ENCODE data around the gene PSMD2.

GRCh38 chr3:184314700-184315542, 15.9 kb downstream of the PSMD2 start:
- TF ChIP-seq CTCF (IDR thresholded peaks at IDR 0.05) (no peak), POLR2AphosphoS5 (IDR thresholded peaks at IDR 0.05; ENCODE audit: insufficient read depth in 1 of 2, low read depth in 1 of 2) (peak in 1 of 2 donors; percentile 63)

Data from vagina (tissue), 2 donors.